ENCODE data around the gene NTN1.

GRCh38 chr17:9074131-9074530 is 52.8 kb downstream of the NTN1 start:
- TF ChIP-seq CTCF (IDR thresholded peaks at IDR 0.05; ENCODE audit: insufficient read depth, low read length, poor library complexity, severe bottlenecking), result no peak
- TF ChIP-seq EZH2phosphoT487 (conservative IDR thresholded peaks at IDR 0.05; ENCODE audit: low read length), result no peak

All from SU-DHL-6 (cell line).